AG04449 (cell line): ENCODE results near the gene PPP3CB.
"Not testable (repeated sequence)": the region's sequence is repeated elsewhere in the genome, so short reads cannot be mapped to it uniquely, and the experiment has no call there.

Experiments used
- CTCF ChIA-PET: fragments of 350-600 bp; formaldehyde crosslinking; extraction: SDS; loops from one replicate; lab custom pipeline; 2021; ENCODE audit warnings: antibody characterized with exemption; lab: Yijun Ruan, JAX
- POLR2A ChIA-PET: fragments of 400-600, 350-600 bp; formaldehyde crosslinking; extraction: SDS; loops from one replicate; lab custom pipeline; 2020; ENCODE audit warnings: antibody characterized with exemption, inconsistent platforms; lab: Yijun Ruan, JAX
- DNase-seq: peaks from one replicate; pipeline ENCODE4 v3.0.0-alpha.2; 2010; ENCODE audit warnings: low read depth, low spot score
- H3K4me3 ChIP-seq: 2 replicates; pipeline ENCODE4 v1.5.1; 2011; ENCODE audit warnings: low read depth, mild to moderate bottlenecking, control low read depth, low read length
- CTCF ChIP-seq: IDR thresholded peaks from one replicate; pipeline ENCODE4 v1.5.1; 2011; ENCODE audit warnings: mild to moderate bottlenecking, moderate library complexity, low read length, control low read depth, inconsistent platforms; ENCODE audit not compliant: insufficient read depth; ENCODE audit errors: missing control alignments

Gene PPP3CB

DNA sequence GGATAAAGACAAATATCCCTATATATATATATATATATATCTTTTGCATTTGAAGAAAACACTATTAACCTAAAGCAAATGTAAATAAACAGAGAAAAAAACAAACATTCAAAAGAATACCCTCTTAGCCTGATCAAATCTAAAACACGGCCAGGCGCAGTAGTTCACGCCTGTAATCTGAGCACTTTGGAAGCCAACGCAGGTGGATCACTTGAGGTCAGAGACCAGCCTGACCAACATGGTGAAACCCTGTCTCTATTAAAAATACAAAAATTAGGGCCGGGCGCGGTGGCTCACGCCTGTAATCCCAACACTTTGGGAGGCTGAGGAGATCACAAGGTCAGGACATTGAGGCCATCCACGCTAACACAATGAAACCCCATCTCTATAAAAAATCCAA is 91.1 kb downstream of the PPP3CB start:
- DNase-seq = no peak
- no peak for TF ChIP-seq CTCF
- ChIA-PET CTCF (interaction anchor here (0.6 kb wide), 1 partner anchor 1171 kb away, joined by 3 read pairs; no protein-coding TSS in a partner anchor), POLR2A (no interaction called here)
- no peak overlapping the region for H3K4me3 ChIP-seq

DNA sequence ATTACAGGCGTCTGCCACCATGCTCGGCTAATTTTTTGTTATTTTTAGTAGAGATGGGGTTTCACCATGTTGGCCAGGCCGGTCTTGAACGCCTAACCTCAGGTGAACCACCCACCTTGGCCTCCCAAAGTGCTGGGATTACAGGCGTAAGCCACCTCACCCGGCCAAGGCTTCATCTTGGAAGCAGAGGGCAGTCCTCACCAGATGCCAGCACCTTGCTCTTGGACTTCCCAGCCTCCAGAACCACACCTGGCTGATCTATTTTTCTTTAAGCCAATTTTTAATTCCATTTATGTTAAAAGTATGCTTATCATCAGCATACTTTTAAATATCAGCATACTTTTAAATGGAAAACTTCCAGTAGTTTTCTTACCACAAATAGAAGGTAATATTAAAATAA is 94.2 kb downstream of the PPP3CB start:
- no peak for DNase-seq
- CTCF ChIA-PET = interaction anchor here (0.8 kb wide), 2 partner anchors 10 kb away, joined by 3 to 4 read pairs; no protein-coding TSS in a partner anchor
- no peak for TF ChIP-seq CTCF

GRCh38 chr10:73399063-73399462 is 96.8 kb downstream of the PPP3CB start:
- no peak overlapping the region for H3K4me3 ChIP-seq
- no peak for DNase-seq
- no peak for TF ChIP-seq CTCF
- ChIA-PET POLR2A (no interaction called here), CTCF (no interaction called here)

More for the DNA sequence above, 94.2 kb downstream of the PPP3CB start:
- no peak overlapping the region for H3K4me3 ChIP-seq
- POLR2A ChIA-PET = no interaction called here

GRCh38 chr10:73398024-73398423 is 97.8 kb downstream of the PPP3CB start:
- no peak for TF ChIP-seq CTCF
- no peak for DNase-seq
- POLR2A ChIA-PET = no interaction called here
- no peak overlapping the region for H3K4me3 ChIP-seq
- CTCF ChIA-PET = interaction anchor here (0.9 kb wide), 1 partner anchor 14 kb away, joined by 5 read pairs; no protein-coding TSS in a partner anchor

GRCh38 chr10:73394325-73394724 is 101.5 kb downstream of the PPP3CB start:
- POLR2A ChIA-PET, DNase-seq, H3K4me3 ChIP-seq, CTCF ChIA-PET: not testable (repeated sequence)

DNA sequence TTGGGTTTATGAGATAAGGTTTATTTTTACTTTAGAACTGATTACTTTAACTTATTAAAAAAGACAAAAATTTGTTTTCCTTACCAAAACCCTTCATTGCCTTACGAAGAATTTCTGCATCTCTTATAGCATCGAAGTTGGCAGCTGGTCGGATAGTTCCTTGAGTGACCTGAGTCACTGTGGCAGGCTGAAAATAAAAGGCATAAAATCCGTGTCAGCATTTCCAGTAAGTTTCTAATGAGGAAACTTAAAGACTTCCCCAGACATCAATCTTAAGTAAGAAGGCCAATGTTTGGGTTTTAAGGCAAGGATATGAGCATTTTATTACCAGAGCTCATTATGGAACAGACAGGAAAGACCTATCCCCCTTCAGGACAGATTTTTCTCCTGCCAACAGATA is 107.6 kb downstream of the PPP3CB start:
- no peak for DNase-seq
- CTCF ChIA-PET = no interaction called here
- POLR2A ChIA-PET = no interaction called here

More for the DNA sequence above, 107.6 kb downstream of the PPP3CB start:
- TF ChIP-seq CTCF = no peak
- H3K4me3 ChIP-seq = no peak overlapping the region
